HG02870 (cell line): Measurements from ENCODE around the gene LRTM2.

Experiments used
- ATAC-seq: cut with Tn5 transposase; IDR thresholded peaks from one replicate; pipeline ENCODE4 v1.9.1; 2021; ENCODE audit warnings: mild to moderate bottlenecking, moderate library complexity; ENCODE audit not compliant: unreplicated experiment

Gene LRTM2

GRCh38 chr12:1827826-1828805 lies 7.8 kb downstream of the LRTM2 start:
- no peak for ATAC-seq

- ATAC-seq: no peak
These were observed 8.5 kb downstream of the LRTM2 start for GRCh38 chr12:1828856-1829255.

- no peak for ATAC-seq
These were observed 9.0 kb downstream of the LRTM2 start for GRCh38 chr12:1829306-1829900.

GRCh38 chr12:1830401-1830845 lies 10.1 kb downstream of the LRTM2 start:
- ATAC-seq: no peak

GRCh38 chr12:1830981-1831963 lies 10.9 kb downstream of the LRTM2 start:
- ATAC-seq: no peak

GRCh38 chr12:1832801-1833595 lies 12.6 kb downstream of the LRTM2 start:
- ATAC-seq: no peak

GRCh38 chr12:1833596-1834028 lies 13.2 kb downstream of the LRTM2 start:
- no peak for ATAC-seq

- no peak for ATAC-seq
These were observed 14.0 kb downstream of the LRTM2 start for GRCh38 chr12:1834186-1834925.

- ATAC-seq: no peak
These were observed 15.1 kb downstream of the LRTM2 start for GRCh38 chr12:1835211-1836131.

- no peak for ATAC-seq
These were observed 16.0 kb downstream of the LRTM2 start for GRCh38 chr12:1836241-1836803.

- ATAC-seq: no peak
These were observed 16.6 kb downstream of the LRTM2 start for GRCh38 chr12:1836854-1837421.

GRCh38 chr12:1837541-1838204 lies 17.3 kb downstream of the LRTM2 start:
- ATAC-seq: no peak

- ATAC-seq: no peak
These were observed 18.0 kb downstream of the LRTM2 start for GRCh38 chr12:1838205-1838993.

GRCh38 chr12:1838994-1839365 lies 18.6 kb downstream of the LRTM2 start:
- no peak for ATAC-seq

GRCh38 chr12:1839464-1839863 lies 19.1 kb downstream of the LRTM2 start:
- ATAC-seq: no peak
